SHP77 treated with DMSO at 0.1 percent for 48 hours (cell line): Measurements from ENCODE around the gene SLC7A9.
"Not testable (repeated sequence)": the region's sequence is repeated elsewhere in the genome, so short reads cannot be mapped to it uniquely, and the experiment has no call there.

Experiments
- DNase-seq: peaks from one replicate; lab custom pipeline; 2025; lab: John Stamatoyannopoulos, UW

Gene SLC7A9

DNA sequence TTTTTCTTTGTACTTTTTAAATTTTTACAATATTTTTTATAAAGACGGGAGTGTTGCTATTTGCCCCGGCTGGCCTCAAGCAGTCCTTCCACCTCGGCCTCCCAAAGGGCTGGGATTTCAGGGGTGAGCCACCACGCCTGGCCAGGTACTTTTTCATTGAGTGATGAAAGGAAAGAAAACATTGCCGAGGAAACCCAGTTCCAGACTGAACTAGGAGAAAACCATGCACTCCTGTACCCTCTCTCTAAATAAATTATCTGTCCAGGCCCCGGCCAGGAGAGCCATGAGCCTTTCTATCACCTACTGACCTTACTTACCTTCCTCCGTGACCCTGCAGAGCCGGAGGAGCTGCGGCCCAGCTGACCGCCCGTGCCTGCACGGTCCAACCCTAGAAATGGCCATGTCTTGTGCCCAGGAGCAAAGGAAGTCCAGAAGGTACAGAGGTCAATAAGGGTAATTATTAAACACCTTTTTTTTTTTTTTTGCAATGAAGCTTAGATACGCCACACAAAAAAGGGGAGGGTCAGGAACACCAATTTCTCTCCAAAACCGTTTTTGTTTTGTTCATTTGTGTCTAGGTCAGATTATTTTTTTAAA lies at the start of gene SLC7A9:
TSS of gene SLC7A9 (minus strand) at position 399 of the 597 bp plus-strand sequence. CDS start 1,233 bp downstream, outside the sequence.
- no peak for DNase-seq

DNA sequence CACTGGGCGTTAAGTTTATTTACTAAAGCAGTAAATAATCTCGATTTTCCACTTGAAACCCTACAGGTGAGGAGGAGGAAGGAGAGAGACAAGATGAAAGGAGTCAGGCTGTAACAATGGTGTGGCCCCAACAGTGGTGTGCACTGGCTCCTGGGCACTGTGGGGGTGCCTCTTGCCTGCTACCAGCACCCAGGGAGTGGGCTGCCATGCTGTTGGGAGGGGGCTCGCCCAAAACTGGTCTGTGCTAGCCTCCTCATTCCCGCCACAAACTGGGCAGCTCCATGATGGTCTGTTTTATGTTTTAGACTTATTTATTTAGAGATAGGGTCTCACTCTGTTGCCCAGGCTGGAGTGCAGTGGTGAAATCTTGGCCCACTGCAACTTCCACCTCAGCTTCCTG lies 49.8 kb upstream of the SLC7A9 start:
- DNase-seq = no peak

DNA sequence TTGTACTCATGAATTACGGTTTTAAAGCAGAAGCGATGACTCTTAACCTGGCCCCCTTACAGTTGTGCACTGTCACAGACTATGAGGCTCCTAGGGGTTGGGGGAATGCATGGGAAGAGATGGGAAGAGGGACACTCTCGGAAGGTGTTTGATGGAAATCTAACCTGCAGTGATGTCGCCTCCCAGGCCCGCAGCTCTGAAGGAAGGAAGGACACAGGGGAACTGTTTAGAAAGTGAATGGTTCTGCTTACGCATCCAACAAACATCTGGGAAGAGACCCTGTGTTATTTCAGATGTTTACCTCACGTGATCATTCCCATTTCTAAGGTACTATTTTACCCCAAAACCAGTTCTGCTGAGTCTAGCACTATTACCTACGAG lies 48.0 kb upstream of the SLC7A9 start:
- no peak for DNase-seq

DNA sequence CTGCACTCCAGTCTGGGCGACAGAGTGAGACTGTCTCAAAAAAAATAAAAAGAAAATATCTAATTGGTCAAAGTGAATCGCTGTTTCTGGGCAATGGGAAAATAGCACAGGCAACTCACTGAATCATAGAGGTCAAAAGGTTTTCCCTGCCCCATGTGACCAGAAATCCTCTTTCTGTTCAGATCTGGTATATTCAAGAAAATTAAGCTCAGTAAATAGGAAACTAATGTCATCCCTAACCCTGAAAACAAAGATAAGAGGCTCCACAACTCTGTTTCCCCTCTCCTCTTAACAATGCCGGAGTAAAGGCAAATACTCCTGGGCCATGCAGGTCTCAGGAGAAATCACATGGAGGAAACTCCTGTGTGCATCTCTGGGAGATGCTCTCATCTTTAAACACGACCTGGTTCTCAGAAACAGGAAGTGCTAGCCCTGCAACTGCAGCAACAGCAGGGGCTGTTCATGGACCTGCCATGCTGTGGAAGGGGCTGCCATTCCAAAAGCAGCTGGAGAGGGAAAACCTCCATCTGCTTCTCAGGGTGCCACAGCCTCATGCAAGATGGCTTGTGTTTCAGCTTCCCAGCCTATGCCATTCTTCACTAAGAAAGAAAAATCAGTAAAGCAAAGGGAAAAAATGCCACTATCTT lies 47.5 kb upstream of the SLC7A9 start:
- DNase-seq = no peak

DNA sequence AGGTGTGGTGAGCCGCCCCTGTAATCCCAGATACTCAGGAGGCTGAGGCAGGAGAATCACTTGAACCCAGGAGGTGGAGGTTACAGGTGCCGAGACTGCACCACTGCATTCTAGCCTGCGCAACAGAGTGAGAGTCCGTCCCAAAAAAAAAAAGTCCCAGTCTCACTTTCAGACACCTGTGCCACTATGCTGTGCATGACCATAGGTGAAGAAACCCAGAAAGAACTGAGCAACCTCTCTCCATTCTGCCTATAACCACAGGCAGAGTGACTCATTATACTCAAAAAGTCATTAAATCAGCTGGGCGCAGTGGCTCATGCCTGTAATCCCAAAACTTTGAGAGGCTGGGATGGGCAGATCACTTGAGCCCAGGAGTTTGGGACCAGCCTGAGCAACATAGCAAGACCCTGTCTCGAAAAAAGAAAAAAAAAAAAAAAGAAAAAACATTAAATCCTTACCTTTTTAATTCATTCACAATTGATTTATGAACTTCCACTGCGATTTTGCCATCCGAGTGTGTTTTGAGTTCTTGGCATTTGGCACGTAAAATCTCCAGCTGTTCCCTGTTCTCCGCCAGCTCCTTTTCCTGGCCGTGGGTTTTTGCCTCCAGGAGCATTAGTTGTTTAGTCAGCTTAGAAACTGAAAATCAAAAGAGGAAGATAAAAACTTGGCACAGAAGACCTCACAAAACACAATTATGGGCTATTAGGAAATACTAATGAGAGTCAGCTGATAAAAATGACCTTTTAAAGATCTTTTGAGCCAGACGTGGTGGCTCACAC lies 45.5 kb upstream of the SLC7A9 start:
- no peak for DNase-seq

DNA sequence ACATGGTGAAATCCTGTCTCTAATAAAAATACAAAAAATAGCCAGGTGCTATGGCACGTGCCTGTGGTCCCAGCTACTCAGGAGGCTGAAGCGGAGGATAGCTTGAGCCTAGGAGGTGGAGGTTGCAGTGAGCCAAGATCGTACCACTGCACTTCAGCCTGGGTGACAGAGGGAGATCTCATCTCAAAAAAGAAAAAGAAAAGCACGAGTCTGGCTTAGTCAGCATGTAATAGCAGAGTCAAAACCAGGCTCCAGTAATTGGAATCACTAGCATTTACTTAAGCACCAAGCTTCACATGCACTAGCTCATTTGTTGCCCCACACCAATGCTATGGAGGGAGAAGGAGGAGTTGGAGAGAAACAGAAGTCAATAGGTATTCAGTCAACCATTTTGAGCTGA lies 41.9 kb upstream of the SLC7A9 start:
- no peak for DNase-seq

DNA sequence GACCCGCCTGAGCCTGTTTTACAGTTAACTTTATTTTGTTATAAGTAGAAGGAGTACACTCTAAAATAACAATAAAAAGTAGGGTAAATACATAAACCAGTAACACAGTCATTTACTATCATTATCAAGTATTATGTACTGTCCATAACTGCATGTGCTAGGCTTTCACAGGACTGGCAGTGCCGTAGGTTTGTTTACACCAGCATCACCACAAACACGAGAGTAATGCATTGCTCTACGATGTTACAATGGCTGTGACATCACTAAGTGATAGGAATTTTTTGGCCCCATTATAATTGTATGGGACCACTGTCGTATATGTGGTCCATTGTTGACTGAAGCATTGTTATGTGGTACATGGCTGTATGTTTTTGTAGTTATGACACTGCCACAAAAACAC lies 41.3 kb upstream of the SLC7A9 start:
- DNase-seq = no peak

DNA sequence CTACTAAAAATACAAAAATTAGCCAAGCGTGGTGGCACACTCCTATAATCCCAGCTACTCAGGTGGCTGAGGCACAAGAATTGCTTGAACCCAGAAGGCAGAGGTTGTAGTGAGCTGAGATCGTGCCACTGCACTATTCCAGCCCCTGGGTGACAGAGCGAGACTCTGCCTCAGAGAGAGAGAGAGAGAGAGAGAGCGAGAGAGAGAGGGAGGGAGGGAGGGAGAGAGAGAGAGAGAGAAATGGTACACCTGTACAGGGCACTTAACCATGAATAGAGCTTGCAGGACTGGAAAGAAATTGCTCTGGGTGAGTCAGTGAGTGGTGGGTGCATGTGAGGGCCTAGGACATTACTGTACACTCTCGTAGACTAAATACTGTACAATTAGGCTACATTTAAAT lies 40.5 kb upstream of the SLC7A9 start:
- DNase-seq = no peak

DNA sequence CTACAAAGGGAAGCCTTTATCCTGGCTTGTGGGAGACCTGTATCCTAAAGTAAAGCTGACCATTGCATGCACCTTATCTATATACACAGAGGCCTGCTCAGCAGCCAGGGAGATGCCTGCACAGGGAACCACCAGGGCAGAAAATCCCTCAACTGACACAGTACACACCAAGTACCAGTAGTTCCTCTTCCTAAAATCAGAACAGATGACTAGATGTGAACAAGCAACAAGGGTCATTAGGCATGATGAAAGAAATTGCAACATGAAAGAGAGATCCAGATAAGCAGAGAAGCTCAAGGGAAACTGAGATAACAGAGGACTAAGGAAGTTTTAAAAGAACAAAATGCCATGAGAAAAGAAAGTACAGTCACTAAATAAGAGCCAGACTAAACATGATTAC lies 39.7 kb upstream of the SLC7A9 start:
- no peak for DNase-seq

DNA sequence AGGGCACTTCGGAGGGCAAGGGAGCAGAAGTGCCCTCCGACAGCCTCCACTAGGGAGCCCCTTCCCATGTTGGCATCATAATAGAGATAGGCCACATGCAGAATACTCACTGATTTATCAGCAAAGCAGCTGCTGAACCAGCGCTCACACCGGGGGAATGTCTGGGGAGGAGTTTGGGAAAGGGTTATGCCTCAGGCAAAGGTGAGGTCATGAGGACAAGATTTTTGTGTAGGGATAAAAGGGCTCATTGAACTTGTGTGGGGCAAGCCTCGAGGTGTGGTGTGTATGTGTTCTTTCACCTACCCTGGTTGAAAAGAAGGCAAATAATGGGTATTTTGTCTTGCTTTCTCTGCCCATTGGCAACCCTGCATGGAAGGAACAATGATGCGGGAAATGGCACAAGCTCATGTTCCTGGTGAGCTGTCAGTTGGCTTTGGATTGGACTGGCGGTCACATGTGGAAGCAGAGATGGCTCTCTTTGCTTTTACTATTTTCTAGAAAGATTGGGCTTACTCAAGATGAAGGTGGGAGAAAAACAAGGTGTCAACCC lies 39.1 kb upstream of the SLC7A9 start:
- DNase-seq = no peak

DNA sequence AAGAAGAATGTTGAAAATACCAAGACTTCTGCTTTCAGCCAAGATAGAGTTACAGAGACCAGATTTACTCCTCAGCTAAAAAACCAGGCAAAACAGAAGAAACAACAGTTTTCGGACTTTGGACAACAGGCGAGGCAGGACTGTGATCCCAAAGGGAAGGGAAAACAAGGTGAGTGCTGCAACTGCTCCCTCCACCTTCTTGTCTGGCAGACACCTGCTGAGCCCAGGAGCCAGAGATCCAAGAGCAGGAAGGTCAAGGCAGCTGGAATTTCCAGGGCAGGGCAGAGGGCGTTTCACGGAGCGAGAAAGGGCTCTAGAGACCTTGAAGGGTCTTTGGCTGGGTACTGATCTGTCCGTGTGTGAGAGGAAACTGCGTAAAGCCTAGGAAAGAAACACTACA lies 32.9 kb upstream of the SLC7A9 start:
- no peak for DNase-seq

DNA sequence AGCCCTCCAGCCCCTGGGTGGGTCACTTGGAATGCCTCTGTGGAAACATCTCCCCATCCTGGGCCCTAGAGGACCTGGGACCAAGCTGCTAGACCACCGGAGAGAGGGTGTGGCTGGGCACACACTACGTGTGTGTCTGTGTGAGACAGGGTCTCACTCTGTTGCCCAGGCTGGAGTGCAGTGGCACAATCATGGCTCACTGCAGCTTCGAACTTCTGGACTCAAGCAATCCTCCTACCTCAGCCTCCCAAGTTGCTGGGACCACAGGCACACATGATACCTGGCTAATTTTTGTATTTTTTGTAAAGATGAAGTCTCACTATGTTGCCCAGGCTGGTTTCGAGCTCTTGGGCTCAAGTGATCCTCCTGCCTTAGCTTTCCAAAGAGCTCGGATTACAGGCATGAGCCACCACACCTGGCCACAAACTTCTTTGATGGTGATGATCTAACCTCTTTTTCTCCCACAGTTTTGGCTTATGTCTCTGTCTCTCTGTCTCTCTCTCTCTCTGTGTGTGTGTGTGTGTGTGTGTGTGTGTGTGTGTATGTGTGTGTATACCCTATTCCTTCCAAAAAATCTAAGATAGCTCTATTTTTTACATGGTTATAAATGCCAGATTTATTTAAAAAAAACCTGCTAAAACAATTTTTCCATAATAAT lies 32.1 kb upstream of the SLC7A9 start:
- DNase-seq = no peak

DNA sequence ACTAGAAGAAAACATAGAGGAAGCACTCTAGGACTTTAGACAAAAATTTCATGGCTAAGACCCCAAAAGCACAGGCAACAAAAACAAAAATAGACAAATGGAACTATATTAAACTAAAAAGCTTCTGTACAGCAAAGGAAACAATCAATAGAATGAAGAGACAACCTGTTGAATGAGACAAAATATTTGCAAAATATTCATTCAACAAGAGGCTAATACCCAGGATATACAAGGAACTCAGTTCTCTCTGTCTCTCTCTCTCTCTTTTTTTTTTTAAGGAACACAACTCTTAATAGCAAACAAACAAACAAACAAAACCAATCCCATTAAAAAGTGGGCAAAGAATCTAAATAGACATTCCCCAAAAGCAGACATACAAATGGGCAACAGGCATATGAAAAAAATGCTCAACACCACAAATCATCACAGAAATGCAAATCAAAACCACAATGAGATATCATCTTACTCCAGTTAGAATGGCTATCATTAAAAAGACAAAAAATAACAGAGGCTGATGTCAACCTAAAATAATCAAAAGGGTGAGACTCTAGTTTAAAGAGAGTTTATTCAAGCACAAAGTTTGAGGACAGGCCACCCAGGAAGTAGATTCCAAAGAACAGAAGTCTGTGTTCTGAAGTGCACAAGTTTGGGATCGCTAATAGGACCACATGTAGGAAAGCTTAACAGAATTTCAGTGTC lies 27.1 kb upstream of the SLC7A9 start:
- no peak for DNase-seq

DNA sequence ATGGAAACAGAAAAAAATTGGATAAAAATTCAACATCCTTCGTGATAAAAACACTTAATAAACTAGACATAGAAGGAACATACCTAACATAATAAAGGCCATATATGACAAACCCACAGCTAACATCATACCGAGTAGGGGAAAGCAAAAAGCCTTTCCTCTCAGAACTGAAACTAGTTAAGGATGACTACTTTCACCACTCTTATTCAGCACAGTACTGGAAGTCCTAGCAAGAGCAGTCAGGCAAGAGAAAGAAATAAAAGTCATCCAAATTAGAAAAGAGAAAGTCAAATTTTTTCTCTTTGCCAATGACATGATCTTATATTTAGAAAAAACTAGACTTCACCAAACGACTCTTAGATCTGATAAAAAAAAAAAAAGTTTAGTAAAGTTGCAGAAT lies 25.8 kb upstream of the SLC7A9 start:
- DNase-seq = no peak

DNA sequence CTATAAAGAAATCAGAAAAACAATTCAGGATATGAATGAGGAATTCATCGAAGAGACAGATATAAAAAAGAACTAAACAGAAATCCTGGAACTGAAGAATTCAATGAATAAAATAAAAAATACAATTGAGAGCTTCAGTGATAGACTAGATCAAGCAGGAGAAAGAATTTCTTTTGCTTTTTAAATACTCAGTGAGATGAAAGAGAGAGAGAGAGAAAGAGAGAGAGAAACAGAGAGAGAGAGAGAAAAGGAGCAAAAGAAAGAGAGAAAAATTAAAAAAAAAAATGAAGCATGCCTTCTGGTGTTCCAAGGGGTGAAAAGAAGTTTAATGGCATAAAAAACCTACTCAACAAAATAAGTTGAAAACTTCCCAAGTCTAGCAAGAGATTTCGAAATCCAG lies 22.0 kb upstream of the SLC7A9 start:
- DNase-seq = no peak

DNA sequence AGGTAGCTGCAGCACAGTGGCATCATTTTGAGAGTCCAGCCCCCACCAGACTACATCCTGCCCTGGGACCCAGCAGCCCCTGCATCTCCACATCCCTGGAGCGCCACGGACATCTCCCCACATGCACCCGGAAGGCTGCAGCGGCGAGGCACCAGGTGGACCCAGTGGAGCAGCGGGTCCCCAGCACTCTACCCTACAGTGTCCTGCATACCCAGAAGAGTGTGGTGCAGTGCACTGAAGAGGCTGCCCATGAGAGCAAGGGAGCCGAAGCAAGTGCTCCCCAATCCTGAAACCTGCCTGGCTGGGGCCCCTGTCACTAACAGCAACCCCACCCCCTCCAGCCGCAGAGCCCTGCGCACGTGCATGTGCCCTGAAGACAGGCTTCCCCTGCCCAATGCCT lies 21.3 kb upstream of the SLC7A9 start:
- DNase-seq = no peak

DNA sequence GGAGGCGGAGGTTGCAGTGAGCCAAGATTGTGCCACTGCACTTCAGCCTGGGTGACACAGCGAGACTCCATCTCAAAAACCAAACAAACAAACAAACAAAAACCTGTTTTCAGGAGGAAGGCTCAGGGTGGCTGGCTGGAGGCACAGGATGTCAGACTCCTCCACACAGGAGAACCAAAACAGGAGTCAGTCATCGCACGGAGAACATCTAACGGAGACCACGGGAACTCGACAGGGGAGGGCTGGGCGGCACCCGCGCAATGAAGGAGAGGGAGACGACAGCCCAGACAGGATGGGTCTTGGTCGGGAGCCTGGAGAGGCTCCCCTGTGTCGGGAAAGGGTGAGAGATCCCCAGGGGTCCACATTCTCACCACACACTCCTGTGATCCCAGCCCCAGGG lies 20.8 kb upstream of the SLC7A9 start:
- no peak for DNase-seq

DNA sequence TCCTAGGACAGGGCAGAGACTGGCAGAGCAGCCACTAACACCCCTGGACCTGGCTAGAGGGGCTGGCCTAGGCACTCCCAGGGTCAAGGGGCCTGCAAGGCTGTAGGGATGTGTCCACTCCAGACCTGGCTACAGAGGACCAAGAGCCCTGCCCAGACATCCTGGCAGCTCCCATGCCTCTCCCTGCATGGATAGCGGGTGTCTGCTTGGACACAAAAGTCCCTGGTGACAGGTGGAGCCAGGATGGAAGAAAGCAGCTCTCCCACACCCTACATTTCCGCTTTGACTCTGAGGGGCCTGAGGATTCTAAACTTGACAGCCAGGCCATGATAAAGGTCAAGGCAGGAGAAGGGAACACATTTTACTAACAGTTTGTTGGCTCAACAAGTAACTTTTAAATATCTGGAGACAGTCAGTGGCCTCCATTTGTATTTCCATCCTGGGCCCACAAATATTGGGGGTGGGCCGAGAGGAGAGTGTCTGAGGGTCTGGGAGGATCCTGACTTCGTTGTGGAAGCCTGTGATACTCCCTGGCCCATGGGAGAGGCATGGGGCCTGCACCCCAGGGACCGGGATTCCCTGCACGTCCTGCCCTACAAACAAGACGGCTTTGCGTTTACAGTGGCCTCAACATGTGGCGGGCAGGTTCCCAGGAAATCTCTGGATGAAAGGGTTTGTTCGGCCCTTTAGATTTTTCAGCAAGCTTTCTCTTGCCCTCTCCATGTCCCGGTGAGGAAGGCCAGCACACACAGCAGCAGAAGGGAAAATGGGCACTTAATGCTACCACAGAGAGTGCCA lies 19.8 kb upstream of the SLC7A9 start:
- no peak for DNase-seq

DNA sequence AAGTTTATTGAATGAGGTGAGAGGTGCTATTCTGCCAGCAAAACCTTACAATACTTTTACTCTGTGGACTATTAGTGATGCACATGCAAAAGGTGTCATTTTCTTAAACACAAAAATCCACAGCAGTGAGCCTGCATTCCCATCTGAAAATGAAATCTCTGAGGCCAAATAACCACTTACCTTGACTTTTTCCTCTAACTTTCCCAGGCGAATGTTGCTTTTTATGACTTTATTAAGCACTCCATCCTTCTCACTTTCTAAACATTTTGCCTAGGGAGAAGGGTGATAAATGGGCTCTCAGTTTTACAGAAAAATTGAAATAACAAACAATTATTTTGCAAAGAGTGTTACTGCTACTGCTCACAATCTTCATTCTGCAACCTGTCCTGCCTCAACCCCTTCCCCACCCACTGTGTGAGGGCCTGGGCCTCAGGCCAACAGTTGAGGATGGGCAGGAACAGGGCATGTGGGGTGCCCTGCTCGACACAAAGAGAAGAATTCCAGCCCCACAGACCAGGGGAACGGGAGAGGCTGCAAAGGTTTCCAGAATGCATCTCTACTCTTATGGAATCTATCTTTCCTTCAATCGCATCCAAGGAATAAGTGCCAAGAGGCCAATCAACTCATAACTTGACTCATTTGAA lies 18.1 kb upstream of the SLC7A9 start:
- DNase-seq = no peak

DNA sequence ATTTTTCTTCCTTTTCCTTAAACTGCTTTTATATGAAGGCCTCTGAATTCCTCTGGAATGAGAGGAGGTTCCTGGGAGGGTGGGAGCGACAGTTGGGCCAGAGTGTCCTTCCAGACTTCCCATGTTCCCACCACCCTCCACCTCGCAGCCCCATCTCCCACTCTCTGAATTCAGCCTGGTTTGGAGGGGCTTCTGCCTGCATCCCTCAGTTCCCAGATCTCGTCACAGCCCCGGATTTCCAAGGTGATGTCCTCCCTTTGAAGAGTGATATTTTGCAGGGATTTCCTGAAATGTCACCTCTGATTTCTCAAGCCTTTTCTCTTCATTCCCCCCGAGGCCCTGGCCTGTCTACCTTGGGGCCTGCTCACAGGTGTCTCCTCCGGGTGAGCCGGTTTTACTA lies 16.7 kb upstream of the SLC7A9 start:
- no peak for DNase-seq

DNA sequence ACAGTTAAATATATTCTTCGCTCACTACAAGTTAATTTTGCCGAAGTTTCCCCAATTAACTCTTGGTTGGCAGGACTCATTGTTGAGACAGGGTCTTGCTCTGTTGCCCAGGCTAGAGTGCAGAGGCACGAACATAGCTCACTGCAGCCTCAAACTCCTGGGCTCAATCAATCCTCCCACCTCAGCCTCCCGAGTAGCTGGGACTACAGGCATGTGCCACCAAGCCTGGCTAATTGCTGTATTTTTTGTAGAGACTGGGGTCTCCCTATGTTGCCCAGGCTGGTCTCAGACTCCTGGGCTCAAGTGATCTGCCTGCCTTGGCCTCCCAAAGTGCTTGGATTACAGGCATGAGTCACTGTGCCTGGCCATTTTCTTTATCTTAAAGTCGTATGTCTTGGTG lies 15.7 kb upstream of the SLC7A9 start:
- not testable (repeated sequence) for DNase-seq
